HepG2 (cell line): Measurements from ENCODE around the gene CADPS2. TPM values are rescaled to one million over a fixed set of nuclear protein-coding genes. Genes with fewer than 3 reads are reported as not detected.

ENCODE experiments used
- CHD4 ChIP-seq: fragments of 200-600 bp; sonication (generic); IDR thresholded peaks from 2 replicates; pipeline ENCODE4 v1.7.0; 2017; ENCODE audit warnings: mild to moderate bottlenecking, low read length, borderline replicate concordance
- CREB1 ChIP-seq, 2 experiments: fragments of 450-650 bp in 1 of 2; IDR thresholded peaks; 2 replicates each; pipeline ENCODE4 v1.6.1; 2016 to 2017; ENCODE audit warnings: control low read depth in 1 of 2, mild to moderate bottlenecking in 1 of 2, missing compliant biosample characterization in 1 of 2, missing genetic modification characterization in 1 of 2
- HNF1A ChIP-seq, 2 experiments: sonication (generic) in 1 of 2; formaldehyde crosslinking in 1 of 2; IDR thresholded peaks; 2 replicates each; pipeline versions ENCODE4 v1.4.0 to v1.6.1; 2016 to 2020; ENCODE audit warnings: borderline replicate concordance in 1 of 2, low read depth in 1 of 2, mild to moderate bottlenecking in 1 of 2, missing genetic modification reagents in 1 of 2
- IRX3 ChIP-seq: sonication (generic); formaldehyde crosslinking; IDR thresholded peaks from 2 replicates; pipeline ENCODE4 v1.8.1; 2023; ENCODE audit warnings: mild to moderate bottlenecking, low read depth, missing genetic modification reagents, borderline replicate concordance
- RFX1 ChIP-seq: fragments of 450-650 bp; IDR thresholded peaks from 2 replicates; pipeline ENCODE4 v1.6.1; 2017
- SPEN ChIP-seq: sonication (generic); formaldehyde crosslinking; IDR thresholded peaks from 2 replicates; pipeline ENCODE4 v1.5.1; 2020; ENCODE audit warnings: low read depth, mild to moderate bottlenecking, missing genetic modification reagents
- U2AF2 ChIP-seq: fragments of 200-400 bp; formaldehyde crosslinking; IDR thresholded peaks from 2 replicates; pipeline ENCODE4 v1.6.1; 2017; ENCODE audit warnings: low read depth, mild to moderate bottlenecking, low read length
- XBP1 ChIP-seq: sonication (generic); formaldehyde crosslinking; IDR thresholded peaks from 2 replicates; pipeline ENCODE4 v1.5.0; 2020; ENCODE audit warnings: missing genetic modification reagents
- ZIK1 ChIP-seq: sonication (generic); formaldehyde crosslinking; IDR thresholded peaks from 2 replicates; pipeline ENCODE4 v1.5.0; 2020; ENCODE audit warnings: mild to moderate bottlenecking, low read depth, missing genetic modification reagents, borderline replicate concordance
- ZNF7 ChIP-seq: IDR thresholded peaks from 2 replicates; pipeline ENCODE4 v1.6.1; 2016; ENCODE audit warnings: missing biosample characterization, missing genetic modification reagents
- ZZZ3 ChIP-seq: sonication (generic); formaldehyde crosslinking; IDR thresholded peaks from 2 replicates; pipeline ENCODE4 v1.4.0; 2020; ENCODE audit warnings: missing genetic modification reagents, mild to moderate bottlenecking, borderline replicate concordance
- polyA plus RNA-seq, 8 experiments: library from polyadenylated mRNA; depleted of rRNA in 3 of 8; stranded (reverse) in 7 of 8; unstranded in 1 of 8; fragments of >200 nt; fragmentation: Illumina TruSeq in 4 of 8; extraction: Trizol in 4 of 8; gene quantifications; 2 replicates each; pipeline versions ENCODE4 v1.2.1 to v1.2.3, GENCODE V29; 2011 to 2016; ENCODE audit warnings: low read depth in 4 of 8, missing spikeins in 1 of 8, mixed read lengths in 1 of 8; ENCODE audit not compliant: insufficient read depth in 1 of 8
- total RNA-seq, 5 experiments: library from RNA; depleted of rRNA; stranded (reverse); fragments of >200 nt; fragmentation: Illumina TruSeq; extraction: Trizol; gene quantifications; 2 replicates each; pipeline ENCODE4 v1.2.3, GENCODE V29; 2016; ENCODE audit warnings: low read depth in 1 of 5
- TF ChIP-seq, protein P1 (sequence below): sonication (generic); formaldehyde crosslinking; IDR thresholded peaks from 2 replicates; pipeline ENCODE4 v1.4.0; 2020; ENCODE audit warnings: mild to moderate bottlenecking, low read depth, missing genetic modification reagents
- TF ChIP-seq, protein P2 (sequence below): sonication (generic); formaldehyde crosslinking; IDR thresholded peaks from 2 replicates; pipeline ENCODE4 v1.9.0; 2021; ENCODE audit warnings: missing genetic modification reagents, borderline replicate concordance
- TF ChIP-seq, protein P3 (sequence below): sonication (generic); formaldehyde crosslinking; IDR thresholded peaks from 2 replicates; pipeline ENCODE4 v1.5.0; 2020; ENCODE audit warnings: missing genetic modification reagents
- TF ChIP-seq, protein P4 (sequence below): sonication (generic); formaldehyde crosslinking; IDR thresholded peaks from 2 replicates; pipeline ENCODE4 v1.8.0; 2022; ENCODE audit warnings: mild to moderate bottlenecking, missing genetic modification reagents, moderate library complexity
- TF ChIP-seq, protein P5 (sequence below): sonication (generic); formaldehyde crosslinking; IDR thresholded peaks from 2 replicates; pipeline ENCODE4 v1.8.1; 2023; ENCODE audit warnings: mild to moderate bottlenecking, moderate library complexity, missing genetic modification reagents

CADPS2 gene
- total and polyA plus RNA-seq, 2 of the 13 experiments (the other 11 are each of a cell fraction or from before 2014, with no cell fraction given): 17.6 to 43.8 TPM

GRCh38 chr7:122885583-122886356 is 490 bp downstream of the CADPS2 start (continued):
- TF ChIP-seq, protein P1, sequence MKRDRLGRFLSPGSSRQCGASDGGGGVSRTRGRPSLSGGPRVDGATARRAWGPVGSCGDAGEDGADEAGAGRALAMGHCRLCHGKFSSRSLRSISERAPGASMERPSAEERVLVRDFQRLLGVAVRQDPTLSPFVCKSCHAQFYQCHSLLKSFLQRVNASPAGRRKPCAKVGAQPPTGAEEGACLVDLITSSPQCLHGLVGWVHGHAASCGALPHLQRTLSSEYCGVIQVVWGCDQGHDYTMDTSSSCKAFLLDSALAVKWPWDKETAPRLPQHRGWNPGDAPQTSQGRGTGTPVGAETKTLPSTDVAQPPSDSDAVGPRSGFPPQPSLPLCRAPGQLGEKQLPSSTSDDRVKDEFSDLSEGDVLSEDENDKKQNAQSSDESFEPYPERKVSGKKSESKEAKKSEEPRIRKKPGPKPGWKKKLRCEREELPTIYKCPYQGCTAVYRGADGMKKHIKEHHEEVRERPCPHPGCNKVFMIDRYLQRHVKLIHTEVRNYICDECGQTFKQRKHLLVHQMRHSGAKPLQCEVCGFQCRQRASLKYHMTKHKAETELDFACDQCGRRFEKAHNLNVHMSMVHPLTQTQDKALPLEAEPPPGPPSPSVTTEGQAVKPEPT (CRISPR knock-in tag): no peak; the same call in 1 of the 2 replicates
- TF ChIP-seq U2AF2 (no peak), IRX3 (CRISPR knock-in tag) (no peak), HNF1A (IDR thresholded peaks at IDR 0.05; ENCODE audit: low read depth) (no peak), HNF1A (CRISPR knock-in tag; IDR thresholded peaks at IDR 0.05; ENCODE audit: borderline replicate concordance) (peak; percentile 22; the same call in 1 of the 2 replicates), ZNF7 (CRISPR knock-in tag) (no peak), XBP1 (CRISPR knock-in tag) (no peak), ZZZ3 (no peak), CHD4 (no peak), RFX1 (no peak), SPEN (CRISPR knock-in tag) (0 out of 2 replicates have a peak, but pooled peaks have one; percentile 31), ZIK1 (CRISPR knock-in tag) (no peak), CREB1 (IDR thresholded peaks at IDR 0.05) (no peak), CREB1 (CRISPR knock-in tag; IDR thresholded peaks at IDR 0.05) (no peak)
- TF ChIP-seq, protein P2, sequence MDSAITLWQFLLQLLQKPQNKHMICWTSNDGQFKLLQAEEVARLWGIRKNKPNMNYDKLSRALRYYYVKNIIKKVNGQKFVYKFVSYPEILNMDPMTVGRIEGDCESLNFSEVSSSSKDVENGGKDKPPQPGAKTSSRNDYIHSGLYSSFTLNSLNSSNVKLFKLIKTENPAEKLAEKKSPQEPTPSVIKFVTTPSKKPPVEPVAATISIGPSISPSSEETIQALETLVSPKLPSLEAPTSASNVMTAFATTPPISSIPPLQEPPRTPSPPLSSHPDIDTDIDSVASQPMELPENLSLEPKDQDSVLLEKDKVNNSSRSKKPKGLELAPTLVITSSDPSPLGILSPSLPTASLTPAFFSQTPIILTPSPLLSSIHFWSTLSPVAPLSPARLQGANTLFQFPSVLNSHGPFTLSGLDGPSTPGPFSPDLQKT (CRISPR knock-in tag): no peak
- TF ChIP-seq, protein P3, sequence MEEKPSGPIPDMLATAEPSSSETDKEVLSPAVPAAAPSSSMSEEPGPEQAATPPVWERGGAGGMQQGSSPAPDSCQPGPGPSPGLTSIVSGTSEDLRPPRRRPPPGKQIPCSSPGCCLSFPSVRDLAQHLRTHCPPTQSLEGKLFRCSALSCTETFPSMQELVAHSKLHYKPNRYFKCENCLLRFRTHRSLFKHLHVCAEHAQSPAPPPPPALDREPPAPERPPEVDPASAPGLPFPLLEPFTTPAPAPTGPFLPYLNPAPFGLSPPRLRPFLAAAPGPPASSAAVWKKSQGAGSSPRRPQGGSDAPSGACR: no peak
- TF ChIP-seq, protein P4, sequence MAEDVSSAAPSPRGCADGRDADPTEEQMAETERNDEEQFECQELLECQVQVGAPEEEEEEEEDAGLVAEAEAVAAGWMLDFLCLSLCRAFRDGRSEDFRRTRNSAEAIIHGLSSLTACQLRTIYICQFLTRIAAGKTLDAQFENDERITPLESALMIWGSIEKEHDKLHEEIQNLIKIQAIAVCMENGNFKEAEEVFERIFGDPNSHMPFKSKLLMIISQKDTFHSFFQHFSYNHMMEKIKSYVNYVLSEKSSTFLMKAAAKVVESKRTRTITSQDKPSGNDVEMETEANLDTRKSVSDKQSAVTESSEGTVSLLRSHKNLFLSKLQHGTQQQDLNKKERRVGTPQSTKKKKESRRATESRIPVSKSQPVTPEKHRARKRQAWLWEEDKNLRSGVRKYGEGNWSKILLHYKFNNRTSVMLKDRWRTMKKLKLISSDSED (CRISPR knock-in tag): no peak
- TF ChIP-seq, protein P5, sequence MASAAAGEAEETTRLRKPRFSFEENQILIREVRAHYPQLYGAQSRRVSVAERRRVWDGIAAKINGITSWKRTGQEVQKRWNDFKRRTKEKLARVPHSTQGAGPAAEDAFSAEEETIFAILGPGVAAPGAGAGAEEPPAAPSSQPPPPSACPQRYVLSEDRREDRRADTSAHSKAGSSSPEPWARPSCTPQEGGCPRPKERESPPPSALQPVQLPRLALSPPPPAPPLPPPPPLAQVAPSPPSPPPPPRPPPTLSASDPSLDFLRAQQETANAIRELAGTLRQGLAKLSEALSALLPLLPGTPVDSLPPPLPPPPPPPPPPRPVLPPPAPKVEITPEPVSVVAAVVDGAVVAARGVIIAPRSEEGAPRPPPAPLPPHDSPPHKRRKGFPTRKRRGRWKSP: 0 out of 2 replicates have a peak, but pooled peaks have one; percentile 39
